Peyer's patch (tissue), 4 donors: ENCODE results near the gene PCBD2. TPM values are rescaled to one million over a fixed set of nuclear protein-coding genes. Genes with fewer than 3 reads are reported as not detected.
"Not testable (repeated sequence)": the region's sequence is repeated elsewhere in the genome, so short reads cannot be mapped to it uniquely, and the experiment has no call there.

Experiments
- DNase-seq, 3 donors: peaks; one replicate each; pipeline ENCODE4 v3.0.0-alpha.2; 2017 to 2019
- H3K27ac ChIP-seq, 4 donors: fragments of 200-600 bp; sonication (generic); one replicate each; pipeline ENCODE4 v1.5.1; 2016 to 2019
- H3K27me3 ChIP-seq, 2 donors: fragments of 200-600 bp; sonication (generic); one replicate each; pipeline ENCODE4 v1.5.1; 2019
- H3K36me3 ChIP-seq, 3 donors: fragments of 200-600 bp; sonication (generic); one replicate each; pipeline ENCODE4 v1.5.1; 2016 to 2019
- H3K4me1 ChIP-seq, 4 donors: fragments of 200-600 bp; sonication (generic); one replicate each; pipeline ENCODE4 v1.5.1; 2016 to 2019
- H3K4me3 ChIP-seq, 4 donors: fragments of 200-600 bp; sonication (generic); 1 replicate in 3 of 4; 2 replicates in 1 of 4; pipeline ENCODE4 v1.5.1; 2016 to 2019; ENCODE audit warnings: mild to moderate bottlenecking in 1 of 4
- H3K9me3 ChIP-seq, 4 donors: fragments of 200-600 bp; sonication (generic); one replicate each; pipeline ENCODE4 v1.5.1; 2016 to 2019; ENCODE audit warnings: mild to moderate bottlenecking in 1 of 4
- CTCF ChIP-seq, 6 experiments: fragments of 450-650 bp in 4 of 6; fragments of 200-600 bp in 2 of 6; sonication (generic) in 1 of 6; IDR thresholded peaks; one replicate each; pipeline ENCODE4 v1.5.1; 2017 to 2019; ENCODE audit warnings: antibody characterized with exemption in 6 of 6, mild to moderate bottlenecking in 3 of 6, moderate library complexity in 1 of 6
- POLR2A ChIP-seq, 2 donors: fragments of 450-650 bp; IDR thresholded peaks; one replicate each; pipeline ENCODE4 v1.5.1; 2017; ENCODE audit warnings: antibody characterized with exemption in 2 of 2, mild to moderate bottlenecking in 2 of 2, moderate library complexity in 2 of 2
- total RNA-seq, 4 donors: library from RNA; depleted of rRNA; stranded (reverse); fragments of >200 nt; gene quantifications; one replicate each; pipeline ENCODE4 v1.1.0, GENCODE V29; 2016

PCBD2 gene
- total RNA-seq, 4 donors from 2014 or later, result 15.5 to 39.6 (median 27.9) TPM

- Histone ChIP-seq H3K27ac (no peak overlapping the region), H3K4me1 (no peaks in the 10 kb centered on the region)
- TF ChIP-seq POLR2A (IDR thresholded peaks at IDR 0.05) (no peak), CTCF (IDR thresholded peaks at IDR 0.05) (no peak)
Measured at GRCh38 chr5:134976841-134977240, 71.9 kb downstream of the PCBD2 start.

GRCh38 chr5:134979416-134979815 is 74.5 kb downstream of the PCBD2 start:
- Histone ChIP-seq H3K4me1 (no peaks in the 10 kb centered on the region), H3K36me3 (no peaks in the 10 kb centered on the region), H3K27me3 (no peaks in the 10 kb centered on the region), H3K9me3 (peaks cover 0 to 28% (median 0%) of the 10 kb centered on the region in 4 donors), H3K27ac (no peak overlapping the region), H3K4me3 (no peak overlapping the region)
- DNase-seq, result no peak
- TF ChIP-seq CTCF (IDR thresholded peaks at IDR 0.05) (no peak), POLR2A (IDR thresholded peaks at IDR 0.05) (no peak)

More at GRCh38 chr5:134976841-134977240, 71.9 kb downstream of the PCBD2 start:
- peaks cover 0 to 15% (median 0%) of the 10 kb centered on the region in 4 donors for H3K9me3 ChIP-seq
- no peaks in the 10 kb centered on the region for H3K36me3 ChIP-seq
- H3K27me3 ChIP-seq, result no peaks in the 10 kb centered on the region
- no peak for DNase-seq
- no peak overlapping the region for H3K4me3 ChIP-seq

- Histone ChIP-seq H3K9me3 (peaks cover 0 to 28% (median 0%) of the 10 kb centered on the region in 4 donors), H3K36me3 (no peaks in the 10 kb centered on the region), H3K4me1 (no peaks in the 10 kb centered on the region), H3K4me3 (no peak overlapping the region), H3K27ac (no peak overlapping the region), H3K27me3 (no peaks in the 10 kb centered on the region)
- TF ChIP-seq CTCF (IDR thresholded peaks at IDR 0.05) (no peak), POLR2A (IDR thresholded peaks at IDR 0.05) (no peak)
- no peak for DNase-seq
Measured at GRCh38 chr5:134982230-134982629, 77.3 kb downstream of the PCBD2 start.

- no peaks in the 10 kb centered on the region for H3K36me3 ChIP-seq
- H3K9me3 ChIP-seq, result no peaks in the 10 kb centered on the region
- no peak overlapping the region for H3K4me3 ChIP-seq
- no peak overlapping the region for H3K27ac ChIP-seq
- no peak for TF ChIP-seq CTCF (IDR thresholded peaks at IDR 0.05)
- no peak for TF ChIP-seq POLR2A (IDR thresholded peaks at IDR 0.05)
- no peaks in the 10 kb centered on the region for H3K27me3 ChIP-seq
- H3K4me1 ChIP-seq, result no peaks in the 10 kb centered on the region
- DNase-seq, result no peak
Measured at GRCh38 chr5:134989266-134989830, 84.4 kb downstream of the PCBD2 start.

- DNase-seq, H3K4me3 ChIP-seq, H3K27ac ChIP-seq, H3K36me3 ChIP-seq, H3K4me1 ChIP-seq, H3K27me3 ChIP-seq, H3K9me3 ChIP-seq: not testable (repeated sequence)
Measured at GRCh38 chr5:134990183-134990582, 85.3 kb downstream of the PCBD2 start.

GRCh38 chr5:134992148-134992547 is 87.2 kb downstream of the PCBD2 start:
- no peak for DNase-seq

More at GRCh38 chr5:134992148-134992547, 87.2 kb downstream of the PCBD2 start:
- Histone ChIP-seq H3K27ac (no peak overlapping the region), H3K36me3 (no peaks in the 10 kb centered on the region), H3K27me3 (no peaks in the 10 kb centered on the region), H3K4me3 (no peak overlapping the region), H3K9me3 (no peaks in the 10 kb centered on the region), H3K4me1 (no peaks in the 10 kb centered on the region)
- TF ChIP-seq POLR2A (IDR thresholded peaks at IDR 0.05) (no peak), CTCF (IDR thresholded peaks at IDR 0.05) (no peak)
